SH-SY5Y (cell line): ENCODE measurements around the gene TSGA10IP.

Experiments
- GATA2 ChIP-seq: IDR thresholded peaks from 2 replicates; pipeline ENCODE4 v1.6.1; 2011; ENCODE audit warnings: mild to moderate bottlenecking, low read depth, low read length
- GATA3 ChIP-seq: IDR thresholded peaks from 2 replicates; pipeline ENCODE4 v1.6.1; 2011; ENCODE audit warnings: low read depth, mild to moderate bottlenecking, low read length, moderate library complexity

GRCh38 chr11:65919141-65919572 is 26.1 kb upstream of the TSGA10IP start, which contains the start of gene DRAP1:
- no peak for TF ChIP-seq GATA3
- no peak for TF ChIP-seq GATA2
